Kidney (tissue), 14 donors: ENCODE measurements around the gene B3GALT6. TPM values are rescaled to one million over a fixed set of nuclear protein-coding genes. Genes with fewer than 3 reads are reported as not detected.
A peak's percentile ranks its signal among the peaks of the same experiment; 100 is the strongest.

ENCODE experiments used
- DNase-seq, 5 donors: peaks; one replicate each; pipeline ENCODE4 v3.0.0-alpha.2; 2013 to 2020
- FAIRE-seq: peaks from 2 replicates; lab custom pipeline; 2012; peaks lifted over from hg19 to GRCh38; lab: Jason Lieb, UNC
- H3K27ac ChIP-seq, 2 donors: one replicate each; pipeline ENCODE4 v1.7.0; 2013; ENCODE audit warnings: low read depth in 2 of 2, low read length in 2 of 2, inconsistent platforms in 1 of 2
- H3K27me3 ChIP-seq: one replicate; pipeline ENCODE4 v1.7.1; 2013; ENCODE audit warnings: low read length, inconsistent platforms; ENCODE audit not compliant: control insufficient read depth, insufficient read depth
- H3K36me3 ChIP-seq, 3 donors: one replicate each; pipeline versions ENCODE4 v1.7.0 to v1.7.1; 2013; ENCODE audit warnings: low read length in 3 of 3, control low read depth in 1 of 3, inconsistent platforms in 1 of 3; ENCODE audit not compliant: insufficient read depth in 3 of 3, control insufficient read depth in 2 of 3
- H3K4me1 ChIP-seq, 3 donors: one replicate each; pipeline versions ENCODE4 v1.7.0 to v1.7.1; 2013; ENCODE audit warnings: low read length in 3 of 3, inconsistent platforms in 1 of 3, low read depth in 1 of 3; ENCODE audit not compliant: control insufficient read depth in 2 of 3, insufficient read depth in 2 of 3
- H3K4me3 ChIP-seq, 3 donors: one replicate each; pipeline versions ENCODE4 v1.7.0 to v1.8.1; 2013; ENCODE audit warnings: low read length in 3 of 3, control low read depth in 1 of 3, inconsistent platforms in 1 of 3
- H3K9ac ChIP-seq, 3 donors: one replicate each; pipeline versions ENCODE4 v1.7.0 to v1.7.1; 2013; ENCODE audit warnings: low read length in 3 of 3, control low read depth in 1 of 3, inconsistent platforms in 1 of 3
- H3K9me3 ChIP-seq, 3 donors: one replicate each; pipeline versions ENCODE4 v1.7.0 to v1.7.1; 2013; ENCODE audit warnings: low read length in 3 of 3, control low read depth in 1 of 3, inconsistent platforms in 1 of 3; ENCODE audit not compliant: control insufficient read depth in 2 of 3, insufficient read depth in 1 of 3
- intact Hi-C: fragments of 100-400 bp; cut with DNase I; formaldehyde crosslinking; loops from one replicate; pipeline ENCODE4 v1.11.1; 2022
- polyA plus RNA-seq: library from polyadenylated mRNA; stranded (reverse); fragments of 350-450 nt; fragmentation: Illumina TruSeq; extraction: RNeasy Lipid Tissue Mini Kit (QIAGEN cat#74804); gene quantifications from one replicate; pipeline ENCODE4 v1.2.3, GENCODE V29; 2014; ENCODE audit warnings: low read depth, low replicate concordance; ENCODE audit not compliant: insufficient read depth
- total RNA-seq: library from RNA; stranded (reverse); fragmentation: NEBNext Ultra II Directional; extraction: Animal tissue kit (Norgen Biotek cat#: 25700); gene quantifications from one replicate; pipeline ENCODE4 v1.2.1, GENCODE V29; 2021
- TF ChIP-seq, protein P1 (sequence below): IDR thresholded peaks from 3 replicates; pipeline ENCODE4 v1.5.1; 2012; ENCODE audit warnings: mild to moderate bottlenecking, moderate library complexity, borderline replicate concordance; ENCODE audit not compliant: insufficient read depth; ENCODE audit errors: extremely low read depth
- donor health status: control.
- donor health status: control.
- donor health status: control.
- donor health status: control.
- donor health status: control.
- donor health status: DM: yes; HTN: yes; CAD: no.
- donor health status: Normal renal cell carcinoma (clear cell type).

Gene B3GALT6
- total and polyA plus RNA-seq, 2 donors from 2014 or later: 13.7 to 20.3 TPM

DNA sequence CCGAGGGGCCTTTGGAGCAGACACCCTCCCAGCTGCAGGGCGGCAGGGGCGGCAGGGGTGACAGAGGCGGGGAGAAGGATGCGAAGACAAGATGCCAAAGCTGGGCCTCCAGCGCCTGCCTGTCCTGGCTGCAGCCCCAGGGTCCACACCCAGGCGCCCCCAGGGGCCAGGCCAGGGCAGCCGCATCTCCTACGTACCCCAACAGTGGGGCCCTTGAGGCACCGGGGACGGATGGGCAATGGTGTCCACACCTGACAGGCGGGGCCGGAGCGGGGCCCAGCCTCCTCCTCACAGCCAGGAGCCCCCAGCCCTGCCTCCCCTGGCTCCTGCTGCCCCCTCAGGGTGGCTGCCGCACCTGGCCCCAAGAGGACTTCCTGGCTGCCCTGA is 7.2 kb downstream of the B3GALT6 start:
- FAIRE-seq (no peak), DNase-seq (peak in 1 of 5 donors; percentile 63)
- no peak overlapping the region for H3K9ac ChIP-seq
- H3K9me3 ChIP-seq: no peaks in the 10 kb centered on the region
- H3K36me3 ChIP-seq: no peaks in the 10 kb centered on the region
- H3K27me3 ChIP-seq: no peaks in the 10 kb centered on the region
- no peak overlapping the region for H3K27ac ChIP-seq
- no peaks in the 10 kb centered on the region for H3K4me1 ChIP-seq
- TF ChIP-seq, protein P1, sequence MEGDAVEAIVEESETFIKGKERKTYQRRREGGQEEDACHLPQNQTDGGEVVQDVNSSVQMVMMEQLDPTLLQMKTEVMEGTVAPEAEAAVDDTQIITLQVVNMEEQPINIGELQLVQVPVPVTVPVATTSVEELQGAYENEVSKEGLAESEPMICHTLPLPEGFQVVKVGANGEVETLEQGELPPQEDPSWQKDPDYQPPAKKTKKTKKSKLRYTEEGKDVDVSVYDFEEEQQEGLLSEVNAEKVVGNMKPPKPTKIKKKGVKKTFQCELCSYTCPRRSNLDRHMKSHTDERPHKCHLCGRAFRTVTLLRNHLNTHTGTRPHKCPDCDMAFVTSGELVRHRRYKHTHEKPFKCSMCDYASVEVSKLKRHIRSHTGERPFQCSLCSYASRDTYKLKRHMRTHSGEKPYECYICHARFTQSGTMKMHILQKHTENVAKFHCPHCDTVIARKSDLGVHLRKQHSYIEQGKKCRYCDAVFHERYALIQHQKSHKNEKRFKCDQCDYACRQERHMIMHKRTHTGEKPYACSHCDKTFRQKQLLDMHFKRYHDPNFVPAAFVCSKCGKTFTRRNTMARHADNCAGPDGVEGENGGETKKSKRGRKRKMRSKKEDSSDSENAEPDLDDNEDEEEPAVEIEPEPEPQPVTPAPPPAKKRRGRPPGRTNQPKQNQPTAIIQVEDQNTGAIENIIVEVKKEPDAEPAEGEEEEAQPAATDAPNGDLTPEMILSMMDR: no peak
- intact Hi-C loops: loop anchor here (10.0 kb wide), 1 partner anchor 114 kb away; no protein-coding TSS in a partner anchor
- H3K4me3 ChIP-seq: no peak overlapping the region

DNA sequence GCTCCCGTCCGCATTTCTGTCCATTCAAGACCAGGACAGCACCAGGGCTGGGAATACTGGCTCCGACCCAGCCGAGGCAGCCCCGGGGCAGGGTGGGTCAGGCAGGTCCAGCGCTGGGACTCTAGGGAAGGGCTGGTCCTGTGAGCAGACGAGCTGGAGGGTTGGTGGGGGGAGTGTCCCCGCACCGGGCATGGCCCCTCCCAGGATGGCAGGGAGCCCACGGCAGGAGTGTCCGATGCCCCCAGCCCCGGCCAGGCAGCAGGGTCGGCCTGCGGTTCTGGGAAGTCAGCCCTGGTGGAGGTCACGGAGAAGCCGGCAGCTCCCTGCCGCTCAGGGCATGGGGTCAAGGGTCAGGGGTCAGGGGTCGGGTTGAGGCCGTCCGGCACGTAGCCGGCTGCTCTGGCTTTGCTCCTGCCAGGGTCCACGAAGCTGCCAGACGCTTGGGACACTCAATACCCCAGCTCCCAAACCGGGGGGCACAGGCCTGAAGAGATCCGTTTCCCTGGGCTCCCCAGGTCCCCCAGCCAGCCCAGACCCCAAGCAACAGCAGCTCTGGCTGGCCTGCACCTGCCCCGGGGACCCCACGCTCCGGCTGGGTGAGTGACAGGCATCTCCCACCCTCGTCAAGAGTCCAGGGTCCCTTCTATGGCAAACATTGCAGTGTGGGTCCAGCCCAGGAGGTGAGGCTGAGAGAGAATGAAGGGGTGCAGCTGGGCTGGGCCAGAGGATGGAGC is 7.7 kb downstream of the B3GALT6 start:
- DNase-seq (peak in 1 of 5 donors; percentile 73), FAIRE-seq (no peak)
- H3K27me3 ChIP-seq: no peaks in the 10 kb centered on the region
- H3K36me3 ChIP-seq: no peaks in the 10 kb centered on the region
- H3K4me1 ChIP-seq: no peaks in the 10 kb centered on the region
- no peak overlapping the region for H3K9ac ChIP-seq
- H3K4me3 ChIP-seq: no peak overlapping the region
- intact Hi-C loops: loop anchor here (10.0 kb wide), 1 partner anchor 115 kb away; no protein-coding TSS in a partner anchor
- TF ChIP-seq, protein P1: no peak
- H3K27ac ChIP-seq: no peak overlapping the region
- no peaks in the 10 kb centered on the region for H3K9me3 ChIP-seq

DNA sequence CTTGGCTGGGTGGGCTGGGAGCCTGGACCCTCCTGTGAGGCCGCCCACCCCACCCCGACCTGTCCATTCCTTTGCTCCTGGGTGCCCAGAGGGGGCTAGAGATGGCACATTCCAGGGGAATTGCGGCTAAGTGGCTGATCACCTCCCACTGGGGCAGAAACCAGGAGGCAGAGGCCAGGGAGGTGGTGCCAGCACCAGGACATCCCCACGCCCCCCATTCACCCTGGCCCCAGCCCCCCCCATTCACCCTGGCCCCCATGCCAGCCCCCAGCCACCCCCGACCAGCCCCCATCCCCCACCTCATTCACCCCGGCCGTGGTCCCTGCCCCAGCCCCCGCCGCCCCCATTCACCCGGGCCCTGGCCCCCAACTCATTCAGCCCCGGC is 8.3 kb downstream of the B3GALT6 start:
- TF ChIP-seq, protein P1: no peak
- H3K36me3 ChIP-seq: no peaks in the 10 kb centered on the region
- DNase-seq: no peak
- no peaks in the 10 kb centered on the region for H3K4me1 ChIP-seq
- H3K4me3 ChIP-seq: no peak overlapping the region
- no peak overlapping the region for H3K27ac ChIP-seq
- intact Hi-C loops: no loop called here
- H3K9ac ChIP-seq: no peak overlapping the region
- H3K9me3 ChIP-seq: no peaks in the 10 kb centered on the region
- no peak for FAIRE-seq
- H3K27me3 ChIP-seq: no peaks in the 10 kb centered on the region
